GM18502 (cell line): ENCODE measurements around the gene SCGB3A2.

Experiments used
- ATAC-seq: cut with Tn5 transposase; IDR thresholded peaks from one replicate; pipeline ENCODE4 v1.9.1; 2021; ENCODE audit warnings: mild to moderate bottlenecking; ENCODE audit not compliant: unreplicated experiment, poor library complexity

Gene SCGB3A2

GRCh38 chr5:147901599-147902039 is 23.1 kb downstream of the SCGB3A2 start:
- ATAC-seq = no peak

GRCh38 chr5:147902609-147903115 is 24.2 kb downstream of the SCGB3A2 start:
- no peak for ATAC-seq

GRCh38 chr5:147904110-147904509 is 25.6 kb downstream of the SCGB3A2 start:
- no peak for ATAC-seq

GRCh38 chr5:147906326-147907095 is 28.0 kb downstream of the SCGB3A2 start, which contains the start of gene C5orf46:
TSS of gene C5orf46 (minus strand) at chr5:147906538. CDS start at chr5:147906501, 37 bp downstream.
- ATAC-seq = no peak

GRCh38 chr5:147911427-147911826 is 32.9 kb downstream of the SCGB3A2 start:
- ATAC-seq = no peak

GRCh38 chr5:147912011-147912410 is 33.5 kb downstream of the SCGB3A2 start:
- no peak for ATAC-seq

GRCh38 chr5:147913786-147914185 is 35.3 kb downstream of the SCGB3A2 start:
- ATAC-seq = no peak

GRCh38 chr5:147918101-147918685 is 39.7 kb downstream of the SCGB3A2 start:
- no peak for ATAC-seq

GRCh38 chr5:147918899-147919298 is 40.4 kb downstream of the SCGB3A2 start:
- no peak for ATAC-seq

GRCh38 chr5:147920420-147921030 is 42.0 kb downstream of the SCGB3A2 start:
- no peak for ATAC-seq

GRCh38 chr5:147921136-147921535 is 42.6 kb downstream of the SCGB3A2 start:
- no peak for ATAC-seq

GRCh38 chr5:147925020-147925419 is 46.5 kb downstream of the SCGB3A2 start:
- no peak for ATAC-seq

- no peak for ATAC-seq
Observed at GRCh38 chr5:147927901-147928300, 49.4 kb downstream of the SCGB3A2 start.

- peak; percentile 97 for ATAC-seq
Observed at GRCh38 chr5:147930769-147931168, 52.3 kb downstream of the SCGB3A2 start.
